AG09319 (cell line): Measurements from ENCODE around the gene KIAA1755.

Experiments used
- DNase-seq: peaks from one replicate; pipeline ENCODE4 v3.0.0-alpha.2; 2010; ENCODE audit warnings: low read depth; ENCODE audit errors: extremely low read depth
- CTCF ChIP-seq: IDR thresholded peaks from 2 replicates; pipeline ENCODE4 v1.5.1; 2011; ENCODE audit warnings: low read depth, mild to moderate bottlenecking, inconsistent platforms, low read length, moderate library complexity

Gene KIAA1755

GRCh38 chr20:38203981-38204357 is 56.6 kb downstream of the KIAA1755 start:
- no peak for DNase-seq
- TF ChIP-seq CTCF = no peak

- no peak for DNase-seq
- TF ChIP-seq CTCF = no peak
Measured at GRCh38 chr20:38203337-38203980, 57.1 kb downstream of the KIAA1755 start.

GRCh38 chr20:38202982-38203293 is 57.6 kb downstream of the KIAA1755 start:
- TF ChIP-seq CTCF = no peak
- no peak for DNase-seq

DNA sequence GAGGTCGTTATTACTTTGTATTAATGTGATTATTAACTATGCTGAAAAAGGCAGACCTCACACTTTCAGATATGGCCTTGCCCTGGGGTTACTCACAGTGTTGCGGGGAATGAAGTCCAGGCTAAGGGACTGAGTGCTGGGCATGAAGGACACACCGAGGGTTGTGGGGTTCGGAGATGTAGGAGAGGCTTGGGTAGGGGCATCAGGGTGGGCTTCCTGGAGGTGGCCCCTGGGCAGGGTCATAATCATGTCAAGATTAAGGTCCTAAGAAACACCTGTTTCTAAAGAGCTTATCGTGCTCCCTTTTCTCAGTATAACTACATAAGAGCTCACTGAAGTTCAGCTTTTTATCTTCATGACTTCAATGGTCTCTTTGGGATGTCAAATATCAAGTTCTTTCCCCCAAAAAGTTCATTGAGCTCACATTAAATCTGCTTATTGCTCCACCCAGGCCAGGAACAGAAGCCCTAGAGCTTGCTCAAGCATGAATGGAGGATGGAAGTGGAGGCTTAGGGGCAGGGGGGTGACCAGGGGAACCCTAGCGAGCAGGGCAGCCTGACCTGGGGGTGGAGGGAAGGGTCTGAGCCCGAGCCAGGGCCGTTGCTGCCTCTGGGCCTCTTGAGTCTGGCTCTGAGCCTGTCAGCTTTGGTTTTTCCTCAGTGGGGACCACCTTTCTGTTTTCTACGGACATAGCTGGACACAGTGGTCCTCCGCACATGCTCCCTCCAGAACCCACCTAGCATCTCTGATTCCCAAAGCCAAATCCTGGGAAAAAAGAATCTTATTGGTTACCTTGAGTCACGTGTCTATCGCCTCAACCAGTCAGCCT is 58.2 kb downstream of the KIAA1755 start:
- TF ChIP-seq CTCF = no peak

DNA sequence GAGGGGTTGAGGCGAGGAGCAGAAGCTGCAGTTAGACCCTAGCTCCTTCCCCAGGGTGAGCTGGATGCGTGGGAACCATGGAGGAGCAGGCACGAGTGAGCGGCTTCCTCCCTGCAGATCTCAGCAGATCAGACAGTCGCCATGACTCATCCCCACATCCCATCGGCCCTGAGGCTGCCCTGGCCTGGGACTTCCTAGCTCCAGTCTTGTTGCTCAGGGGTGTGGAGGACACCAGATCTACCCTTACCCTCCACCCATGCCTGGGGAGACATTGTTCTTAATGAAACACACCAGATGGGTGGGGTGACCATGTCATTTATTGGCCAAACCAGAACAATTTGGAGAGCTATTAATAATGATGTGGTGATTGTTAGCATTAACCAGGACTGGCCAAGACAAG is 59.2 kb downstream of the KIAA1755 start:
- DNase-seq = peak; percentile 45
- no peak for TF ChIP-seq CTCF

More for the DNA sequence above, 58.2 kb downstream of the KIAA1755 start:
- DNase-seq = no peak

- no peak for TF ChIP-seq CTCF
- DNase-seq = no peak
Measured at GRCh38 chr20:38200646-38201045, 59.9 kb downstream of the KIAA1755 start.
